ENCODE results near the gene ZNF311. TPM values are rescaled to one million over a fixed set of nuclear protein-coding genes. Genes with fewer than 3 reads are reported as not detected.
"Not testable (repeated sequence)": the region's sequence is repeated elsewhere in the genome, so short reads cannot be mapped to it uniquely, and the experiment has no call there.

ZNF311 gene
- total RNA-seq, 2 donors from 2014 or later = 0.24 TPM; not detected in 1

- H3K36me3 ChIP-seq = no peaks in the 10 kb centered on the region
- peaks cover 0 to 6% of the 10 kb centered on the region in 2 donors for H3K4me1 ChIP-seq
- H3K9me3 ChIP-seq = no peaks in the 10 kb centered on the region
- no peaks in the 10 kb centered on the region for H3K27me3 ChIP-seq
- H3K4me3 ChIP-seq = no peak overlapping the region
- TF ChIP-seq CTCF (IDR thresholded peaks at IDR 0.05) = no peak
- H3K27ac ChIP-seq = no peak overlapping the region
- DNase-seq (ENCODE audit: low spot score) = no peak
Measured at GRCh38 chr6:28978959-28979561, 26.1 kb downstream of the ZNF311 start.

- no peak for TF ChIP-seq CTCF (IDR thresholded peaks at IDR 0.05)
- Histone ChIP-seq H3K36me3 (no peaks in the 10 kb centered on the region), H3K27ac (no peak overlapping the region), H3K4me1 (peaks cover 0 to 6% of the 10 kb centered on the region in 2 donors), H3K27me3 (no peaks in the 10 kb centered on the region), H3K9me3 (no peaks in the 10 kb centered on the region), H3K4me3 (no peak overlapping the region)
- no peak for DNase-seq (ENCODE audit: low spot score)
Measured at GRCh38 chr6:28978133-28978491, 27.0 kb downstream of the ZNF311 start.

GRCh38 chr6:28977341-28978132, 27.6 kb downstream of the ZNF311 start:
- Histone ChIP-seq H3K4me1 (peaks cover 0 to 6% of the 10 kb centered on the region in 2 donors), H3K4me3 (peak overlapping the region in 1 of 2 donors; percentile 38), H3K9me3 (no peaks in the 10 kb centered on the region), H3K27me3 (no peaks in the 10 kb centered on the region), H3K27ac (no peak overlapping the region), H3K36me3 (no peaks in the 10 kb centered on the region)
- no peak for DNase-seq (ENCODE audit: low spot score)
- no peak for TF ChIP-seq CTCF (IDR thresholded peaks at IDR 0.05)

GRCh38 chr6:28976677-28977076, 28.4 kb downstream of the ZNF311 start:
- Histone ChIP-seq H3K4me3 (no peak overlapping the region), H3K27ac (no peak overlapping the region), H3K4me1 (peaks cover 0 to 6% of the 10 kb centered on the region in 2 donors), H3K36me3 (no peaks in the 10 kb centered on the region), H3K9me3 (no peaks in the 10 kb centered on the region), H3K27me3 (no peaks in the 10 kb centered on the region)
- no peak for DNase-seq (ENCODE audit: low spot score)
- TF ChIP-seq CTCF (IDR thresholded peaks at IDR 0.05) = no peak

- no peak for DNase-seq (ENCODE audit: low spot score)
- Histone ChIP-seq H3K27me3 (no peaks in the 10 kb centered on the region), H3K4me3 (no peak overlapping the region), H3K4me1 (no peaks in the 10 kb centered on the region), H3K27ac (no peak overlapping the region), H3K9me3 (no peaks in the 10 kb centered on the region), H3K36me3 (no peaks in the 10 kb centered on the region)
- TF ChIP-seq CTCF (IDR thresholded peaks at IDR 0.05) = no peak
Measured at GRCh38 chr6:28974505-28974904, 30.6 kb downstream of the ZNF311 start.

GRCh38 chr6:28970056-28970455, 35.1 kb downstream of the ZNF311 start:
- H3K36me3 ChIP-seq; H3K4me1 ChIP-seq; H3K4me3 ChIP-seq; H3K27ac ChIP-seq; DNase-seq (ENCODE audit: low spot score); H3K27me3 ChIP-seq; H3K9me3 ChIP-seq: not testable (repeated sequence)
